Endothelial cell of umbilical vein (primary cell): ENCODE results near the gene RAP1GDS1. TPM values are rescaled to one million over a fixed set of nuclear protein-coding genes. Genes with fewer than 3 reads are reported as not detected.

ENCODE experiments used
- BruUV-seq: library from RNA; stranded (reverse); fragments of 400-500 nt; replicated peaks from 2 replicates; lab custom pipeline; 2021; lab: Mats Ljungman, UMichigan
- CTCF ChIA-PET: fragments of 300-600, 350-600 bp; sonication (Branson Sonifier 250); formaldehyde crosslinking; loops from one replicate; lab custom pipeline; 2021; ENCODE audit warnings: antibody characterized with exemption, inconsistent platforms; lab: Charles Lee
- POLR2A ChIA-PET: fragments of 300-600, 350-600 bp; sonication (Branson Sonifier 250); formaldehyde crosslinking; loops from one replicate; lab custom pipeline; 2021; ENCODE audit warnings: antibody characterized with exemption, inconsistent platforms; lab: Charles Lee
- DNase-seq: peaks from one replicate; pipeline ENCODE4 v3.0.0-alpha.2; 2011; ENCODE audit warnings: low read depth, low spot score
- FAIRE-seq: peaks from 2 replicates; lab custom pipeline; 2011; peaks lifted over from hg19 to GRCh38; lab: Jason Lieb, UNC
- H2AFZ ChIP-seq: 2 replicates; pipeline ENCODE4 v1.6.0; 2012; ENCODE audit warnings: low read depth, low read length, control low read depth, inconsistent platforms
- H3K27ac ChIP-seq: 2 replicates; pipeline ENCODE4 v1.5.1; 2011; ENCODE audit warnings: low read depth, mild to moderate bottlenecking, control low read depth, low read length, moderate library complexity; ENCODE audit not compliant: insufficient read depth
- H3K27me3 ChIP-seq, 2 experiments: 2 replicates each; pipeline versions ENCODE4 v1.6.0 to v1.6.1; 2011; ENCODE audit warnings: low read length in 2 of 2, mixed read lengths in 1 of 2; ENCODE audit not compliant: control insufficient read depth in 2 of 2, insufficient read depth in 2 of 2
- H3K36me3 ChIP-seq, 2 experiments: 2 replicates in 1 of 2; 3 replicates in 1 of 2; pipeline ENCODE4 v1.5.1; 2011; ENCODE audit warnings: low read length in 2 of 2, mild to moderate bottlenecking in 1 of 2, moderate library complexity in 1 of 2; ENCODE audit not compliant: control insufficient read depth in 2 of 2, insufficient read depth in 2 of 2; ENCODE audit errors: extremely low read depth in 1 of 2
- H3K4me1 ChIP-seq: 3 replicates; pipeline ENCODE4 v1.5.1; 2011; ENCODE audit warnings: mild to moderate bottlenecking, low read length; ENCODE audit not compliant: control insufficient read depth, insufficient read depth; ENCODE audit errors: extremely low read depth
- H3K4me2 ChIP-seq: 2 replicates; pipeline ENCODE4 v1.6.1; 2011; ENCODE audit warnings: low read length, control low read depth, mixed read lengths; ENCODE audit not compliant: insufficient read depth
- H3K4me3 ChIP-seq, 3 experiments: fragments of 200-600 bp in 1 of 3; sonication (generic), shearing (Covaris generic) in 1 of 3; replicated peaks in 1 of 3; 2 replicates each; pipeline ENCODE4 v1.5.1; 2011 to 2016; ENCODE audit warnings: control low read depth in 3 of 3, low read length in 3 of 3, mild to moderate bottlenecking in 2 of 3, inconsistent platforms in 1 of 3, low read depth in 1 of 3, moderate library complexity in 1 of 3; ENCODE audit not compliant: insufficient read depth in 1 of 3
- H3K79me2 ChIP-seq: 2 replicates; pipeline ENCODE4 v1.6.0; 2012; ENCODE audit warnings: low read length, inconsistent platforms; ENCODE audit not compliant: control insufficient read depth, insufficient read depth
- H3K9ac ChIP-seq: replicated peaks from 2 replicates; pipeline ENCODE3; 2011; ENCODE audit warnings: low read length, control low read depth; ENCODE audit not compliant: insufficient read depth; ENCODE audit errors: extremely low read depth
- H3K9me1 ChIP-seq: replicated peaks from 3 replicates; pipeline ENCODE4 v1.6.0; 2011; ENCODE audit warnings: mild to moderate bottlenecking, low read length; ENCODE audit not compliant: control insufficient read depth, insufficient read depth; ENCODE audit errors: extremely low read depth
- H3K9me3 ChIP-seq: replicated peaks from 2 replicates; pipeline ENCODE4 v1.5.1; 2012; ENCODE audit warnings: low read length, inconsistent platforms; ENCODE audit not compliant: control insufficient read depth, insufficient read depth
- H4K20me1 ChIP-seq: replicated peaks from 2 replicates; pipeline ENCODE3; 2011; ENCODE audit warnings: mild to moderate bottlenecking, low read length; ENCODE audit not compliant: control insufficient read depth, insufficient read depth; ENCODE audit errors: extremely low read depth
- CTCF ChIP-seq, 2 donors: IDR thresholded peaks; 1 replicate in 1 of 2; 2 replicates in 1 of 2; pipeline ENCODE4 v1.5.1; 2011; ENCODE audit warnings: low read length in 2 of 2, mild to moderate bottlenecking in 2 of 2, moderate library complexity in 2 of 2, control low read depth in 1 of 2, inconsistent platforms in 1 of 2, low read depth in 1 of 2; ENCODE audit not compliant: insufficient read depth in 1 of 2; ENCODE audit errors: extremely low read depth in 1 of 2
- EZH2 ChIP-seq: IDR thresholded peaks from 2 replicates; pipeline ENCODE4 v1.6.1; 2012; ENCODE audit warnings: borderline replicate concordance, low read depth, mild to moderate bottlenecking, moderate library complexity, low read length, inconsistent platforms; ENCODE audit not compliant: severe bottlenecking
- FOS ChIP-seq: IDR thresholded peaks from 2 replicates; pipeline ENCODE4 v1.6.1; 2011; ENCODE audit warnings: mild to moderate bottlenecking, low read length, moderate library complexity, borderline replicate concordance; ENCODE audit not compliant: insufficient read depth
- GATA2 ChIP-seq: IDR thresholded peaks from 2 replicates; pipeline ENCODE4 v1.7.0; 2011; ENCODE audit warnings: low read depth, mild to moderate bottlenecking, moderate library complexity, mixed read lengths, low read length; ENCODE audit not compliant: insufficient read length, insufficient read depth
- JUN ChIP-seq: IDR thresholded peaks from 2 replicates; pipeline ENCODE4 v1.6.1; 2011; ENCODE audit warnings: borderline replicate concordance, low read depth; ENCODE audit not compliant: insufficient read length, insufficient read depth
- MAX ChIP-seq: IDR thresholded peaks from 2 replicates; pipeline ENCODE4 v1.6.1; 2011; ENCODE audit not compliant: insufficient read depth, insufficient read length
- MYC ChIP-seq: IDR thresholded peaks from one replicate; pipeline ENCODE4 v1.6.1; 2011; ENCODE audit warnings: mild to moderate bottlenecking, low read depth, low read length
- POLR2A ChIP-seq: IDR thresholded peaks from 2 replicates; pipeline ENCODE4 v1.6.1; 2012; ENCODE audit warnings: low read depth, mild to moderate bottlenecking, control low read depth, low read length
- POLR2AphosphoS5 ChIP-seq: IDR thresholded peaks from 2 replicates; pipeline ENCODE4 v1.6.1; 2012; ENCODE audit warnings: low read depth, mild to moderate bottlenecking, control low read depth, low read length, moderate library complexity; ENCODE audit not compliant: insufficient read depth
- dilution Hi-C: fragments of 300-500 bp; cut with MboI; formaldehyde crosslinking; loops from one replicate; pipeline ENCODE4 v1.15.0; 2019; ENCODE audit warnings: low sequenced_read_pairs; ENCODE audit not compliant: extremely low pct_ligation_motif_present
- intact Hi-C: fragments of 100-400 bp; cut with micrococcal nuclease; formaldehyde crosslinking; loops from one replicate; pipeline ENCODE4 v1.10.0; 2022
- polyA plus RNA-seq, 4 experiments: library from polyadenylated mRNA; depleted of rRNA in 3 of 4; stranded (reverse) in 3 of 4; unstranded in 1 of 4; fragments of >200 nt; gene quantifications; 2 replicates each; pipeline versions ENCODE4 v1.2.1 to v1.2.3, GENCODE V29; 2011 to 2012; ENCODE audit warnings: missing spikeins in 1 of 4
- total RNA-seq: library from RNA; stranded (reverse); gene quantifications from 2 replicates; pipeline ENCODE4 v1.2.3, GENCODE V29; 2021

RAP1GDS1 gene
- total and polyA plus RNA-seq, 2 donors (not counting 3 experiments of a cell fraction or from before 2014, with no cell fraction given): 17.6 to 52.8 TPM

- Histone ChIP-seq H3K9ac (no peak overlapping the region), H3K4me2 (no peak overlapping the region), H3K9me1 (no peaks in the 10 kb centered on the region), H4K20me1 (no peaks in the 10 kb centered on the region), H3K4me1 (peaks cover 17% of the 10 kb centered on the region), H3K4me3 (no peak overlapping the region), H3K9me3 (no peaks in the 10 kb centered on the region), H3K27ac (no peak overlapping the region), H3K36me3 (peaks cover 5 to 11% of the 10 kb centered on the region in 2 experiments), H2AFZ (no peak overlapping the region), H3K79me2 (no peaks in the 10 kb centered on the region), H3K27me3 (no peaks in the 10 kb centered on the region)
- TF ChIP-seq EZH2 (no peak), GATA2 (no peak), FOS (no peak), POLR2A (no peak), MAX (no peak), MYC (no peak), POLR2AphosphoS5 (no peak), JUN (no peak), CTCF (IDR thresholded peaks at IDR 0.05; ENCODE audit: extremely low read depth in 1 of 2, insufficient read depth in 1 of 2, low read depth in 1 of 2, low read length in 2 of 2) (no peak)
- FAIRE-seq: no peak
- intact Hi-C loops: no loop called here
- ChIA-PET POLR2A (no interaction called here), CTCF (no interaction called here)
- no TSS peak for BruUV-seq
- dilution Hi-C loops: no loop called here
- DNase-seq: no peak
These were observed 209.6 kb downstream of the RAP1GDS1 start for GRCh38 chr4:98470831-98471230.
